NCI-H2107 treated with DMSO at 0.1 percent for 48 hours (cell line): ENCODE measurements around the gene LIN7C.

ENCODE experiments used
- DNase-seq: peaks from one replicate; lab custom pipeline; 2025; ENCODE audit not compliant: unreplicated experiment; lab: John Stamatoyannopoulos, UW

LIN7C gene

GRCh38 chr11:27471589-27472397 is 34.8 kb downstream of the LIN7C start:
- DNase-seq = no peak

GRCh38 chr11:27470826-27471588 is 35.6 kb downstream of the LIN7C start:
- peak; percentile 49 for DNase-seq

GRCh38 chr11:27470166-27470565 is 36.4 kb downstream of the LIN7C start:
- no peak for DNase-seq

GRCh38 chr11:27468995-27469695 is 37.4 kb downstream of the LIN7C start:
- no peak for DNase-seq

- no peak for DNase-seq
Measured at GRCh38 chr11:27468209-27468994, 38.2 kb downstream of the LIN7C start.

- DNase-seq = no peak
Measured at GRCh38 chr11:27467181-27467913, 39.2 kb downstream of the LIN7C start.

GRCh38 chr11:27466363-27466762 is 40.2 kb downstream of the LIN7C start:
- DNase-seq = no peak

- DNase-seq = no peak
Measured at GRCh38 chr11:27465629-27466028, 40.9 kb downstream of the LIN7C start.

GRCh38 chr11:27464909-27465308 is 41.7 kb downstream of the LIN7C start:
- DNase-seq = no peak

GRCh38 chr11:27464289-27464696 is 42.3 kb downstream of the LIN7C start:
- no peak for DNase-seq

- no peak for DNase-seq
Measured at GRCh38 chr11:27462543-27462942, 44.0 kb downstream of the LIN7C start.

- no peak for DNase-seq
Measured at GRCh38 chr11:27460158-27460978, 46.2 kb downstream of the LIN7C start.

GRCh38 chr11:27459191-27459590 is 47.4 kb downstream of the LIN7C start:
- DNase-seq = no peak

GRCh38 chr11:27458182-27458581 is 48.4 kb downstream of the LIN7C start:
- no peak for DNase-seq

- DNase-seq = no peak
Measured at GRCh38 chr11:27456795-27457329, 49.7 kb downstream of the LIN7C start.

- no peak for DNase-seq
Measured at GRCh38 chr11:27456140-27456794, 50.3 kb downstream of the LIN7C start.

- no peak for DNase-seq
Measured at GRCh38 chr11:27455667-27456066, 50.9 kb downstream of the LIN7C start.

GRCh38 chr11:27453701-27454100 is 52.9 kb downstream of the LIN7C start:
- no peak for DNase-seq

GRCh38 chr11:27452147-27452546 is 54.4 kb downstream of the LIN7C start:
- DNase-seq = no peak
